SHP77 (cell line): Measurements from ENCODE around the gene PPFIBP1.
A peak's percentile ranks its signal among the peaks of the same experiment; 100 is the strongest.
"Not testable (repeated sequence)": the region's sequence is repeated elsewhere in the genome, so short reads cannot be mapped to it uniquely, and the experiment has no call there.

ENCODE experiments used
- DNase-seq, 2 experiments: peaks; one replicate each; lab custom pipeline; 2025; lab: John Stamatoyannopoulos, UW

Gene PPFIBP1

GRCh38 chr12:27542628-27543027 lies 18.6 kb downstream of the PPFIBP1 start:
- no peak for DNase-seq

- not testable (repeated sequence) for DNase-seq
Observed at GRCh38 chr12:27544858-27545257, 20.9 kb downstream of the PPFIBP1 start.

GRCh38 chr12:27545665-27546064 lies 21.7 kb downstream of the PPFIBP1 start:
- no peak for DNase-seq

GRCh38 chr12:27547592-27547991 lies 23.6 kb downstream of the PPFIBP1 start:
- no peak for DNase-seq

GRCh38 chr12:27548301-27549199 lies 24.5 kb downstream of the PPFIBP1 start:
- DNase-seq = no peak

GRCh38 chr12:27549236-27549800 lies 25.3 kb downstream of the PPFIBP1 start:
- DNase-seq = no peak

GRCh38 chr12:27549801-27550652 lies 26.0 kb downstream of the PPFIBP1 start:
- peak; percentile 82 to 87 for DNase-seq

GRCh38 chr12:27550653-27550975 lies 26.6 kb downstream of the PPFIBP1 start:
- no peak for DNase-seq

- no peak for DNase-seq
Observed at GRCh38 chr12:27551172-27551840, 27.3 kb downstream of the PPFIBP1 start.

GRCh38 chr12:27552235-27552634 lies 28.2 kb downstream of the PPFIBP1 start:
- no peak for DNase-seq

GRCh38 chr12:27552886-27553560 lies 29.0 kb downstream of the PPFIBP1 start:
- no peak for DNase-seq

GRCh38 chr12:27553941-27554340 lies 29.9 kb downstream of the PPFIBP1 start:
- no peak for DNase-seq

- DNase-seq = peak; percentile 72 to 73
Observed at GRCh38 chr12:27554421-27555186, 30.6 kb downstream of the PPFIBP1 start.

- DNase-seq = no peak
Observed at GRCh38 chr12:27555361-27555760, 31.4 kb downstream of the PPFIBP1 start.

- DNase-seq = no peak
Observed at GRCh38 chr12:27555925-27556778, 32.1 kb downstream of the PPFIBP1 start.

GRCh38 chr12:27560126-27560525 lies 36.1 kb downstream of the PPFIBP1 start:
- no peak for DNase-seq

- no peak for DNase-seq
Observed at GRCh38 chr12:27561535-27562350, 37.7 kb downstream of the PPFIBP1 start.

- no peak for DNase-seq
Observed at GRCh38 chr12:27564612-27565213, 40.7 kb downstream of the PPFIBP1 start.
